H1 (cell line): ENCODE data around the gene DYNLRB1. TPM values are rescaled to one million over a fixed set of nuclear protein-coding genes. Genes with fewer than 3 reads are reported as not detected.

Experiments
- EZH2 ChIP-seq: fragments of 200-600 bp; sonication (generic); IDR thresholded peaks from 2 replicates; pipeline ENCODE4 v1.7.1; 2012; ENCODE audit warnings: low read depth, mild to moderate bottlenecking, moderate library complexity, low read length, inconsistent platforms; ENCODE audit not compliant: severe bottlenecking
- polyA plus RNA-seq, 7 experiments: library from polyadenylated mRNA; depleted of rRNA in 3 of 7; stranded (reverse) in 5 of 7; unstranded in 2 of 7; fragments of >200 nt in 5 of 7; fragments of 200-250 nt in 2 of 7; gene quantifications; 1 replicate in 5 of 7; 2 replicates in 1 of 7; 4 replicates in 1 of 7; pipeline versions ENCODE4 v1.2.1 to v1.2.3, GENCODE V29; 2011 to 2013; ENCODE audit warnings: missing spikeins in 2 of 7, mixed read lengths in 2 of 7
- total RNA-seq: library from RNA; stranded (reverse); fragmentation: NEBNext Ultra II Directional; extraction: Animal tissue kit (Norgen Biotek cat#: 25700); gene quantifications from 2 replicates; pipeline ENCODE4 v1.2.1, GENCODE V29; 2021

Gene DYNLRB1
- total and polyA plus RNA-seq, 2 of the 8 experiments (the other 6 are each of a cell fraction or from before 2014, with no cell fraction given) = 109 to 214 TPM

DNA sequence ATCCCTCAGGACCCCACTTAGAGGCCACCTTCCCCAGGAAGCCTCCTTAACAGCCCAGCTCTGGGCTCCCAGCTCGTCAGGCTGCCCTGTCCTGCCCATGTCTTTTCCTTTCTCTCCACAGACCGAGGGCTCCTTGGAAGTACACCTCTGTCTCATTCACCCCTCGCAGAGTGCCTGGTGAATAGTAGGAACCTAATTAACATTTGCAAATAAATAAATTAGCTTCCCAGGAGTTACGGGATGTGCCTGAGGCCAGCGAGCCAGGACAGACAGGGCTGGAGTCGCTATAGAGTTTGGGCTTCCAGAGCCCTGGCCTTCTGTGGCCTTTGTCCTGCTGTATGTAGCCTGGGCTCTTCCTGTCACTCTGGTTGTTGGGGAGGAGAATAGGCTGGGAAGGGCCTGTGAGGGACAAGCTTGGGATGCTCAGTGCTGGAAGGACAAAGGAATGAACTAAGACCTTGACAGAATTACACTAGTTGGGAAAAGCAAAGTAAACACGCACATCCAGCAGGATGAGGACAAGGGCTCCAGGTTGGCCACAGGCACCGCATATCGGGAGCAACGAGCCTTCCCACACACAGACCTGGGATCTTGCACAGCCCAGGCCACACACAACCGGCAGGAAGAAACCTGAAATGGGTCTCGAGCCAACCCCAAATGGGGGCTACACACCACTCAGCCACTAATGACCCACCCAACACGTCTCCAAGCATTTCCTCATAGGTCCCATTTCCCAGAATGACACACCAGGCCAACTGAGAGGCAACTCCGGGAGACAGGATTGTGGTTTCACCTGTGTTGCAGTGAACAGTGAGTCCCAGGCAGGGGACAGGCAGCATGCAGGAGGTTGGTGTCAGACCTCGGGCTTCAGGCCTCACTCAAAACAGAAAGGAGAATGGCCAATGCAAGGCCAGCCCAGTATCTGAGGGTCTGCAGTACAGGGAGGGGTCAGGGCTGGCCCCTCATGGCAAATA lies 52.0 kb downstream of the DYNLRB1 start (continued):
- no peak for TF ChIP-seq EZH2
